ENCODE data around the gene SLC4A3. TPM values are rescaled to one million over a fixed set of nuclear protein-coding genes. Genes with fewer than 3 reads are reported as not detected.
"Not testable (repeated sequence)": the region's sequence is repeated elsewhere in the genome, so short reads cannot be mapped to it uniquely, and the experiment has no call there.

SLC4A3 gene
- total RNA-seq, 3 donors from 2014 or later: 0.29 to 3.4 (median 0.34) TPM

- no peak for DNase-seq
- no peak for ATAC-seq
- Histone ChIP-seq H3K4me3 (no peak overlapping the region), H3K4me1 (ENCODE audit: low read depth) (peaks cover 3% of the 10 kb centered on the region), H3K9me3 (no peaks in the 10 kb centered on the region), H3K36me3 (ENCODE audit: low read depth) (no peaks in the 10 kb centered on the region)
- intact Hi-C loops (cut with DNase I, micrococcal nuclease): no loop called here
- TF ChIP-seq CTCF (IDR thresholded peaks at IDR 0.05): no peak
These were observed 18.4 kb downstream of the SLC4A3 start for GRCh38 chr2:219645631-219646527.

GRCh38 chr2:219648176-219648575, 20.7 kb downstream of the SLC4A3 start:
- intact Hi-C loops (cut with DNase I, micrococcal nuclease): no loop called here
- Histone ChIP-seq H3K4me3 (no peak overlapping the region), H3K4me1 (ENCODE audit: low read depth) (no peaks in the 10 kb centered on the region), H3K36me3 (ENCODE audit: low read depth) (no peaks in the 10 kb centered on the region), H3K9me3 (no peaks in the 10 kb centered on the region)
- TF ChIP-seq CTCF (IDR thresholded peaks at IDR 0.05): no peak
- no peak for DNase-seq
- no peak for ATAC-seq

GRCh38 chr2:219648963-219649362, 21.5 kb downstream of the SLC4A3 start:
- intact Hi-C loops (cut with DNase I, micrococcal nuclease): no loop called here
- no peaks in the 10 kb centered on the region for H3K9me3 ChIP-seq

GRCh38 chr2:219650426-219651248, 23.2 kb downstream of the SLC4A3 start:
- H3K4me3 ChIP-seq: no peak overlapping the region
- intact Hi-C loops (cut with DNase I, micrococcal nuclease): no loop called here
- DNase-seq: no peak
- no peak for ATAC-seq
- TF ChIP-seq CTCF (IDR thresholded peaks at IDR 0.05): no peak
- H3K36me3 ChIP-seq (ENCODE audit: low read depth): no peaks in the 10 kb centered on the region
- H3K9me3 ChIP-seq: no peaks in the 10 kb centered on the region
- no peaks in the 10 kb centered on the region for H3K4me1 ChIP-seq (ENCODE audit: low read depth)

More at GRCh38 chr2:219648963-219649362, 21.5 kb downstream of the SLC4A3 start:
- Histone ChIP-seq H3K4me3 (no peak overlapping the region), H3K36me3 (ENCODE audit: low read depth) (no peaks in the 10 kb centered on the region), H3K4me1 (ENCODE audit: low read depth) (no peaks in the 10 kb centered on the region)
- DNase-seq (no peak), ATAC-seq (no peak)
- TF ChIP-seq CTCF (IDR thresholded peaks at IDR 0.05): no peak

- intact Hi-C loops (cut with DNase I, micrococcal nuclease); H3K36me3 ChIP-seq (ENCODE audit: low read depth); H3K4me1 ChIP-seq (ENCODE audit: low read depth); DNase-seq; H3K9me3 ChIP-seq; ATAC-seq; H3K4me3 ChIP-seq: not testable (repeated sequence)
These were observed 24.2 kb downstream of the SLC4A3 start for GRCh38 chr2:219651656-219652055.

GRCh38 chr2:219656526-219656925, 29.1 kb downstream of the SLC4A3 start:
- no peak for TF ChIP-seq CTCF (IDR thresholded peaks at IDR 0.05)
- ATAC-seq (no peak), DNase-seq (no peak)
- intact Hi-C loops (cut with DNase I, micrococcal nuclease): no loop called here
- H3K36me3 ChIP-seq (ENCODE audit: low read depth): no peaks in the 10 kb centered on the region
- H3K4me3 ChIP-seq: no peak overlapping the region
- H3K9me3 ChIP-seq: peaks cover 3% of the 10 kb centered on the region
- no peaks in the 10 kb centered on the region for H3K4me1 ChIP-seq (ENCODE audit: low read depth)

Data from mucosa of descending colon (tissue), 3 donors.